GM21360 (cell line): Measurements from ENCODE around the gene MTMR6.
"Not testable (repeated sequence)": the region's sequence is repeated elsewhere in the genome, so short reads cannot be mapped to it uniquely, and the experiment has no call there.

Experiments
- ATAC-seq: cut with Tn5 transposase; IDR thresholded peaks from one replicate; pipeline ENCODE4 v1.9.1; 2021; ENCODE audit warnings: mild to moderate bottlenecking, moderate library complexity; ENCODE audit not compliant: unreplicated experiment

MTMR6 gene

DNA sequence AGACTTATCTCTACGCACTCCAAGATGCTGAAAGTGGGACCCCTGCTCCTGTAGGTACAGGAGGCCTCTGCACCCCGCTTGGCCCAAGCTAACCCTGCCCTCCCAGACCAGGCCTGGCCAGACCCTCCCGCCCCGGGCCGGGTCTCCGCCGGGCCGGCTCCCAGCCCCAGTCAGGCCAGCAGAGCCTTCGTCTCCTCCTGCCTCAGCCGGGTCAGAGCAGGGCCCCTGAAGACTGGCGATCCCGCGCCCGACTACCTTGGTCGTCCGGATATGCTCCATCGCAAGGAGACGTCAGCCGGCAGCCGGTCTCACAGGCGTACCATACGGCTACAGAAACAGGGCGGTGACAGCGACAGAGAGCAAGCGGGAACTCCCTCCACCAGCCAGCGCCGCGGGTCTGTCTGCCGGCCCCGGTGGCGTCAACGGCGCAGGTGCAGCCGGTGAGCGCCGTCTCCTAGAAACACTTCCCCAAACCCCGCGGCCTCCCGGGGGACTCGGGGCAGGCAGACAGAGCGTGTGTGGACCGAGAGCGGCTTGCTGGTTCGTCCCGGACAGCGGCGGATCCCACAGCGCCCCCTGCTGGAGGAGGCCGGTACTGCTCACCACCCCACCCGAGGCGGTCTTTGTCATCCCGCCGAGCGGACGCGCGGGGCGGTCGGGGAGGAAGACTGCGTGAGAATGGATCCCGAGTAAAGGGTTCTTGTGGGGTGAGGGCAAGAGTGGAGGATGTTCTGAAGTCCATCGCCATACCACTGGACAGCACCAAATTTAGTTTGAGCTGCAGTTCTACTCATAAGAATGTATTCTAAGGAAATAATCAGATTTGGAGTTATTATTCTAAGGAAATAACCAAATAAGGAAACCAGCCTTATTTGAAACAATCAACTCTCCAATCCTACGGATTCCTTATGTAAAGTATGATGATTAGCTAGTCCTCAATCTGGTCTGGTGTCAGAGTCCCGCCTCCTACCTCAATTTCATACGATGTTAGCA is at the start of gene MTMR6:
TSS of gene MTMR6 (minus strand) at position 520 of the 993 bp plus-strand sequence. CDS start at position 279, 241 bp downstream.
- peak; percentile 91 for ATAC-seq

DNA sequence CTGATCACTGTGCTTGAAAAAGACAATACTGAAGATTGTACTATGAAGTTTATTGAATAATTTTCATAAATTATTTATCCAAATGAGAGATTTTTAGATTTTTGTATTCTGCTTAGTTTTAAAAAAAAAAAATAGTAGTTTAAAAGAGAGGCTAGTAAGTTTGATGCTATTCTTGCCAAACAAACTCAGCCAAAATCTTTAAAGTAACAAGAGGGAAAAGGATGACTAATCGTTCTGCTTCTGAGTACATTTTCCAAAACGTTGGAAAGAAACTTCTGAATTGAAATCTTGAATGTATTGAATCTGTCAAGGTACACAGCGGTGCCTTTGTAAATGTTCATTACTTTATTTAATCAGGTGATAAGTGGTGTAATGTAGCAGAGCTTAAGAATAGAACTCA is 48.6 kb upstream of the MTMR6 start:
- no peak for ATAC-seq

DNA sequence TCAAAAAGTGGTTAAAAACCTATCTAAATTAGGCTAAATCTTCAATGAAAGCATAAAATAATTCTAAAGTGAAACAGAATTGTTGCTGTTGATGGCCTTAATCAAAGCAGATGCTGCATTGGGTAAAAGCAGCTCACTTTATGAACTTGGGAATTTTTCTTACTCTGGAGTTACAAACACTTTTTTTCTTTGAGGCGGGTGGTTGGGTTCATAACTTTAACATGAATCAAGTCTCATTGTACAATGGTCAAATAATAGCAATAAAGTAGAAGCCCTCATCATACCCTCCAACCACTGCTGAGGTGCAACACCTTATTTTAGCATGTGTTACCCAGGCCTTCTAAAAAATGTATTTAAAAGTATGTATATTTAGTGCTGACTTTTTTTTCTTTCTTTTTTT is 43.3 kb upstream of the MTMR6 start:
- ATAC-seq, result no peak

DNA sequence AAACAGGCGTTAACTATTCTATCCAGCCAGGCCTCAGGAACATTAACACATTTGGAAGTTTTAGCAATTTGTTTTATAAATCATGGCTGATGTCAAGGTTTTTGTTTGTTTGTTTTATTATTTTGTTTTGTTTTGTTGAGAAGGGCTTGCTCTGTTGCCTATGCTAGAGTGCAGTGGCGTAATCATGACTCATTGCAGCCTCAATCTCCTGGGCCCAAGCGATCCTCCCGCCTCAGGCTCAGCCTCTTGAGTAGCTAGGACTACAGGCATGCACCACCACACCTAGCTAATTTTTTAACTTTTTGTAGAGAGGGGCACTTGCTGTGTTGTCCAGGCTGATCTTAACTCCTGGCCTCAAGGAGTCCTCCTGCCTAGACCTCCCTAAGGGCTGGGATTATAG is 42.4 kb upstream of the MTMR6 start:
- ATAC-seq, result no peak

DNA sequence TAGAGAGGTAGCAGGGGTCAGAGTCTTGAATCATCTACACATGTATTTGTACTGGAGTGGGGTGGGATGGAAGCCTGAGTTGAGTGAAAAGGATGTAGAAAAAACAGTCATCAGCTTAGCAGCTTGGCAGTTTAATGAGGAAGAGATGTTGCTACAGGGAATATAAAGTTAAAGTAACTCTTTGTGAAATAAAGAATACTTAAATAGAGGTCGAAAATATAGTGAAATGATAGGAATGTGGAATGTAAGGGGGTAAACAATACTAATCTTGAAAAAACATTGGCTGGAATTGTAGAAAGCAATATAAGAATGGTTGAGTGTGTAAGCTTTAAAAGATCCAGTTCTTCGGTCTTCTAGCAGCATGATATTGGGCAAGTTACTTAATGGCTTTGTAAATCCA is 36.8 kb upstream of the MTMR6 start:
- ATAC-seq, result no peak

DNA sequence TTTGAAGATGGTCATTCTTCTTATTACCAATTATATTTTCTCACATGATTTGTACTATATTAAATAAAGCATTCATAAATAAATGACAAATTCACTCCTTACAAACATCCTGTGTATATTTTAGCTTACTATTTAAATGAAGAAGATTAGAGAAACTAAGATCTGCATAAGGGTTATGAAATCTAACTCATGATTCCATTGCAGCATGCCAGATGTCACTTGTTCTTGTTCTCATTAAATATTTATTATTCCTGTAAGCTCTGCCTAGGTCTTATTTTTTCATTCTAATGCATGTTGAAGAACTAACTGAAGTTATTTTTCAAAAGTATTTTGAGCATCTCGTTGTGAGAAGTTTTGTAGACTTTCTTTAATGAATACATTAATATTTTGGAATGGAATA is 32.5 kb upstream of the MTMR6 start:
- no peak for ATAC-seq

DNA sequence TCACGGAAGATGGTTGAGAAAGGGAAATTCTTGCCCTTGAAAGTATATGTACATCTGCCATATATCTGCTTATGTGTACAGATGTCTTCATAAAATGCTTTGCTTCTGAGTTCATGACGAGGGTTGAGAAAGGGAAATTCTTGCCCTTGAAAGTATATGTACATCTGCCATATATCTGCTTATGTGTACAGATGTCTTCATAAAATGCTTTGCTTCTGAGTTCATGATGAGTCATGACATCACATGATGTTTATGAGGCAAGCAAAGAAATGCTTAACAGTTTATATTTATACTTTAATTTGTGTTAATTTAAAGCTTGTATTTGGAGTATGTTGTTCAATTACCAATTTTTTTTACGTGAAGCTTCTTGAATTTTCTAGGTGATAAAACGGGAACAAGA is 31.7 kb upstream of the MTMR6 start:
- not testable (repeated sequence) for ATAC-seq

DNA sequence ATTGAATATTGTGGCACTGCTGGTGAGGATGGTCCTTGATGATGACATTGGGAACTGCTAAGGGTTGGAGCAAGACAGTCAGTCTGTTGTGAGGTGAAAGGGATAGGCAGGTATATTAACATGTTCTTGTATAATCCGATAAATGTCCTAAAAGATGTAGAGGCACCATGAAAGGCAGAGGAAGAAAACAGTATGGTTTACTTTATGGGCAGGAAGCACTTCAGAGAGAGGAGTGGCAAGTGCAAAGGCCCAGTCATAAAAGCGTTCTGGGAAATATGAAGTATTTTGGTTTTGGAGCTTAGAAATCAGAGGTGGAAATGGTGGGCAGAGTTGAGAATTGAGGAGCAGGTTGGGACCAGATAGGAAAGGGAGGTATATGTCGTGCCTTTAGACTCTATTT is 23.6 kb upstream of the MTMR6 start:
- ATAC-seq, result no peak

DNA sequence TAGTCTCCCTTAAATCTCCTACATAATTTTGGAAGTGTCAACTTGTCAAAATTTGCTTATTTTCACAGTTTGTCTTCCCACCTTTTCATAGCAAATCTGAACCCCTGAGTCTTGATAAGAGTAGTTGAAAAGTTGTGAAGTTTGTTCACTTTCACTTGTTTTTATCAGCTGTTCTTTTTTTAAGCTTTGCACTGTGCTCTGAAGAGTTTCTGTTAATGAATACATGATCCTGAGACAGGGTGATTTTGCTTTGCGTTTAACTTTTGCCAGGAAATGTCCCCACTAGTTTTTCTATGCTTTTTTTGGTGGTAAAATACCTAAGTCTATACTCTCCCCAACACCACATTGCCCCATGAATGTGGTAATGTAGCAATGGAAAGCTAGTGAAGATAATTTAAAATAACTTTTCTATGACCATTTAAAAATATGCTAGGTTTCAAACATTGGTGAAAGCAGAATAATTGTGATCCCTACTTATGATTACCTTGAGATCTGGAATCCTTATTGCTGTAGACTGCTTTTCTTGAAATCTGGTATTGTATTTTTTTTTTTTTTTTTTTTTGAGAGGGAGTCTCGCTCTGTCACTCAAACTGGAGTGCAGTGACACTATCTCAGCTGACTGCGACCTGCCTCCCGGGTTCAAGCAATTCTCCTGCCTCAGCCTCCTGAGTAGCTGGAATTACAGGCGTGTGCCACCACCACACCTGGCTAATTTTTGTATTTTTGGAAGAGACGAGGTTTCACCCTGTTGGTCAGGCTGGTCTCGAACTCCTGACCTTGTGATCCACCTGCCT is 19.6 kb upstream of the MTMR6 start:
- no peak for ATAC-seq

DNA sequence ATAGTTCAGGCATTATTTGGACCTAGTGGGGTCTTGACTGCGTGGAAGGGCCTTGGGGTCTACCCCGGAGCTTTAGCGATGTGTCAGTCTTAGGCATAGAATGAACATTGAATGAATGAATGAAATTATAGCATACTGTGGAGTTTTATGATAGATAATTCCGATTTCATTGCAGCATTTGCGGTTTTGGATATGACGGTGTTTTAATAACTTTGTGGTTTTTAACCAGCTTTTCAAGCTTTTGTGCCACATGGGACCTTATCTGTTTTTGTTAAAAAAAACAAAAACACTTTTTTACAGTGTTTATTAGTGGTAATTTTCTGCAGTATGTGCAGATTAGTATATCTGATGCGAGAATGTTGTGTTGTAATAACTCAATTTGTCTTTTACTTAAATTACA is 14.8 kb upstream of the MTMR6 start:
- no peak for ATAC-seq

DNA sequence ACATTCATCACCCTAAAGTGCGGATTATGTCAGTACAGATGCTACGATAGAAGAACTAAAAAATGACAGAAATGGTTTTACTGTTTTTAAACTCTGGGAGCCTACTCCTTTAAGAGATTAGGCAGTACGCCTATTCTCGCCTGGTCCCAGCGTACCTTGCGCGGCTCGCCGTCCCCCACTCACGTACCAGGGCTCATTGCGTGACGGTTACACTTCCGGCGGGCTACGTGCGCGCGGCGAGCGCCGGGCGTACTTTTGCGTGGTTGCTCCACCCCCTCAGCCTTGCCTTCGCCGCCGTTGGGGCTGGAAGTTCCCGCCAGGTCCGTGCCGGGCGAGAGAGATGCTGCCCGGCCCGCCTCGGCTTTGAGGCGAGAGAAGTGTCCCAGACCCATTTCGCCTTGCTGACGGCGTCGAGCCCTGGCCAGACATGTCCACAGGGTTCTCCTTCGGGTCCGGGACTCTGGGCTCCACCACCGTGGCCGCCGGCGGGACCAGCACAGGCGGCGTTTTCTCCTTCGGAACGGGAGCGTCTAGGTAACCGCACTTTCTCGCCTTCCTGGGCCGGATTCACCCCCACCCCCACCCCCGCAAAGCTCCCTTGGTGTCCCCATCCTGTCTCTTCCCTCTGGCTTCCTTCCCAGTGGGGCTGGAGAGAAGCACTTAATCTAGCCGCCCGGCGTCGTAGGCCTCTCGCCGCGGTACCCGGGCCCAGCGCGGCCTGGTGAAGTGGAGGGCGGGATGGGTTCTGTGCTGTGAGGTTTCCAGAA is 14.2 kb upstream of the MTMR6 start, which contains the start of gene NUP58:
TSS of gene NUP58 (plus strand) at position 279 of the 767 bp plus-strand sequence. CDS start at position 428, 149 bp downstream.
- ATAC-seq, result peak; percentile 98

DNA sequence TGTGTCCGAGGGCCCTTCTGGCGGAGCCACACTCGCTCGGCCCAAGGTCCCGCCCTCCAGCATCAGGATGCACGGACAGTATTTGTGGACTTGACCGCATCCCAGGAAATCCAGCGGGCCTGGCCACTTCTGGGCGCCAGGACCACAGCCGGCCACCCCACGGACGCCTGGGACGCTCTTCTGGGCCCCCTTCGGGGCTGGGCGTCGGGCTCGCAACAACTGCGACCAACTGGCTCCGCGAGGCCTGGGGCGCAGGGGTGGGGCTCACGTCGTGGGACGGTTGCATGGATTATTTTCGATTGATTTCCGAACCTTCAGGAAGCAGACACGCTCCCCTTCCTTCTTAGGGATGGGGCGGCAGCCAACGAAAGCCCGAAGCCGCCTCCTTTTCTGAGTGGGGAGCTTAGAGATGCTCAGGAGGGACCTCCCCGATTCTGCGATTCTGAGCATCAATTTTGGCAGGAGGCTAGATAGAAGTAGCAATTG is 13.6 kb upstream of the MTMR6 start:
- ATAC-seq, result peak; percentile 11

DNA sequence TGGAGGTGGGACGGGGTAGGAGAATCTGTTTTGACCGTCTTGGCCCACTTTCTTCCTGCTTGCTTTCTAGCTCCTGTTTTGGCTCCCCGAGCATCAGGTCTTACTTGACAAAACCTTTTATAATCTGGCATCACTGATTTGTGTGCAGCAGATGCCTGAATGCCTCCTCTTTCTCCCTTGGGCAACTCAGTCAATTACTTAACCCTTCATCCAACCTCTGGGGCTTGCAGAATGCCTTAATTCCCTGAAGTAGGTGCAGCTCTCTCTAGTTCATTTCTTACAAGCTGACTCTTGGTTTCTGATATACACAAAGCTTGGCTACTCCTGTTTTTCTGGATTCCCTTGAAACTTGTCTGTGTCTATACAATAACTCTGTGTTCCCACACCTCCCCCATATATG is 8.4 kb upstream of the MTMR6 start:
- ATAC-seq, result no peak

DNA sequence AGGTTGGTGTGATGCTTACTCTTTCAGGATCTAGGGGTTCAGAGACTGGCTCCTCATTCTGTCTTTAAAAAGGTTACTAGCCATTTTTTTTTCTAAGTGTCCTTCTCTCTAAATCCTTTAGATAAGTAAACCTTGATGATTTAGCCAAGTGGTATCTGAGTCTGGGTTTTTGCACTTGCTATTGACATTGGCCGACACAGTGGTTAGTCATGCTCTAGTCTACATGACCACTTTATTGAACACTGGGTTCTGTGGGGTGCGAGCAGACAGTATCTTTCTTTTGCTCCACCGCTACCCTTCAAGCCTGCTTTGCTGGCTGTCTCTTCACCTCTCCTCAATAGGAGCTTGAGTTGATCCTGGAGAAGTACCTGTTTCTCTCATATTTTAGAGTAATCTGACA is 7.9 kb upstream of the MTMR6 start:
- ATAC-seq, result no peak

DNA sequence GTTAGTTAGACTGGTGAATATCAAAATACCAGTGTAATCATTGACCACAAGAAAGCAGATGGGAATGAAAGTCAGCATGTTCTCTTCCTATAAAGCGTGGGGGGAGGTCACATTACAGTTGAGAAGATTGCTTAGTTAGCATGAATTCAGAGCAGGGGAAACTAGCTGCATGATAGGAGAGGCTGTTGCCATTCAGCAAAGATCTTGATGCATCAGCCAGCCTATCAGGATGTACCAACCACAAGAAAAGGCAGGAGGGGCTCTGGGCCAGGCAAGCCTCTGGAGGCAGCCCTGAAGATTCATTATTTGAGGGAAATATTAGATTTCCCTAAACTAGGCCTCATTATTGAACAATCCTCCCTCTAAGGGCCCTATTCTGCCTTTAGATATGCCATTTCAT is 5.0 kb upstream of the MTMR6 start:
- ATAC-seq, result no peak

DNA sequence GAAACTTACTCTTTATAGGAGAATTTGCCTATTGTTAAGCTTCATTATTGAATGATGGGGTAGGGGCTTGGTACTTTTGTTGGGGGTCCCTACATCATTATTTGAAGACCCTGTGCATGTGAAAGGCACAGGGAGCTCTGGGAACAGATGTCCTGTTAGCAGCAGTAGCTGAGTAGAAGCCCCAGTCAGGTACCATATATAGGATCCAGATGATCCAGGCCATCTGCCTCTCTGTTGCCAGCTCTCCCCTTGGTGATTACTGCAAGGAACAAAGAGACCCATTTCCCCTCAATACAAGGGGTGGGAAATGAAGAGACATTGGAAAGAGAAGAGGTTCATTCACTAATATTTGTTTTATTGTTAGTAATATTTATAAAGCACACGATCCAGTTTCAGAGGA is 4.4 kb upstream of the MTMR6 start:
- ATAC-seq, result no peak

DNA sequence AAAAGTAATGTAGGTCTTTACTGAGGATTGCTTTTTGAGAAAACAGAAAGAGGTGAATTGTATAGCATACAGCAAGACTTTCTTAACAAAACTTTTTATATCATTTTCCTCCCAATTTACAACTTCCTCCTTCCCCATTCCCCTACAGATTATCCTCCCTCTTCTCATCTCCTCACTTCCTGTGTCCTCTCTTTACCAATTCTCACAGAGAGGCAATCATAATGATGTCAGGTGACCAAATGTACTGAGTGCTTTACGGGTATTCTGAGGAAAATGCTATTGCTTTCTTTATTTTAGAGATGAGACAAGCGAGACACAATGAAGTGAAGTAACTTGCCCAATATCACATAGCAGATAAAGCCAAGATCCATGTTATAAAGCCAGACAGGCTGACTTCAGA is 1.7 kb upstream of the MTMR6 start:
- no peak for ATAC-seq

DNA sequence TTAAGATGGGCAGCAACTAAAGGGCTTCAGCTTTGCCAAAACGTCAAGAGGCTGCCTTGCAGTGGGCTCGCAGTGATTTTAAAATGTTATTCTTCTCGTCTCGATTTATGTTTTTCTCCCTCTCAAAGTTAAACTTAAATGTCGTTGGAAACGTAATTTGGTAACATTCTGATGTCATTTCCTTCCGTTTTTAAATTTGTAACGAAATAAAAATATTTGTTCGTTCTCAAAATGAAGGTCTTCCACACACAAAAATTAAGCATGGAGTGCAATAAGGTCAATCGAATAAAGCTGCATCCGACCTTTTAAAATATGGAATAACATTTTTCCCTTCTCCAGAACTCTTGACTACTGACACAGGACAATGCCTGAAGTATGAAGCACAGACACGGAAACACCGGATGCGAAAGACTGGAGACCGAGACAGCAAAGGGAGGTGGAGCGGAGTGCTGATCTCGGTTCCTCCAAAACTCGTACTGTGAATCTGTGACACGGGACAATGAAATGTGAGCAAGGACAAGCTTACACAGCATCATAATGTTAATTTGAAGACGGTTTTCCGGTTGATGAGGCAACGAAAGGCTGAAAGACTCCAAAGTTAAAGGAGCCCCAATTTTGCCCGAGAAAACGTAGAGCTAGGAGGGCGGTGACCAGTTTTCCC is 850 bp downstream of the MTMR6 start:
- peak; percentile 31 for ATAC-seq

DNA sequence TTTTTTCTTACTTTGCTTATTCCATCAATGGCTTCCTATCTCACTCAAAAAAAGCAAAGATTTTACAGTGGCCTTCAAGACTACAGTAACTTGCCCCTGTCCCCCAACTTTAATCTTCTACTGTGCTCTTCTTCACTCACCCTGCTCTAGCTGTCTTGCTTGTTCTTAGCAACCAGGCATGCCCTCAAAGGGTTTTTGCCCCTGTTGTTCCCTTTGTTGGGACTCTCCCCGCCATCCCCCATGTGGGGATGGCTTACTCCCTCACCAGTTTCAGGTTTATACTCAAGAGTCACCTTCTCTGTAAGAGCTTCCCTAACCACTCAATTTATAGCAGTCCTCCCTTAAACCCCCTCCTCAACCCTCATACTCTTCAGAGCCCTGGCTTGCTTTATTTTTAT is 5.4 kb downstream of the MTMR6 start:
- ATAC-seq, result peak; percentile 24

DNA sequence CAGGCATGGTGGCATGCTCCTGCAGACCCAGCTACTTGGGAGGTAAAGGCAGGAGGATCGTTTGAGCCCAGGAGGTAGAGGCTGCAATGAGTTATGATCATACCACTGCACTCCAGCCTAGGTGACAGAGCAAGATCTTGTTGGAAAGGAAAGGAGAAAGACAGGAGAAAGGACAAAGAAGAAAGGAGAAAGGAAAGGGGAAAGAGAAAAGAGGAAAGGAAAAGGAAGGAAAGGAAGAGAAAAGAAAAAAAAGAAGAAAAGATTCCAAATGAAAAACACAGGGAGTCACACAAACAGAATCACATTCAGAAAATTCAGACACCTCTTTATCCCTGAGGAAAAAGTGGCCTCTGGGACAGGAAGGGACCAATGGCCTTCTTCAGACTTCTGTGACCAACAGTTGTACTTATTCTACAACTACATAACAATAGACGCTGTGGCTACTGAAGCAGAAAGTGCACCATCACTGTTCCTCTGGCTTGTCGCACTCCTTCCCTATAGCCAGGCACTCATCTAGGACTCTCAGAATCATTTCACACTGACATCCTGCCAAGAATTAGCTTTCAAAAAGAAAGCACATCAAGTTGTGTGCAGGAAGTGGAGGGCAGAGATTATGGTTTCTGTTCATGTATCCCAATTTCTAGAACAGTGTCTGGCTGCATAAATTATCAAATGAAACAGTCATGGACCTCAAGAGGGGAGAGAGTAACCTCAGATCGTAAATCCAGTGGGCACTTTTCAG is 5.9 kb downstream of the MTMR6 start:
- peak; percentile 52 for ATAC-seq
